GM21423 (cell line): ENCODE results near the gene HSDL2.
"Not testable (repeated sequence)": the region's sequence is repeated elsewhere in the genome, so short reads cannot be mapped to it uniquely, and the experiment has no call there.

Experiments
- ATAC-seq: cut with Tn5 transposase; IDR thresholded peaks from one replicate; pipeline ENCODE4 v1.9.1; 2021; ENCODE audit warnings: mild to moderate bottlenecking, moderate library complexity; ENCODE audit not compliant: unreplicated experiment

Gene HSDL2

DNA sequence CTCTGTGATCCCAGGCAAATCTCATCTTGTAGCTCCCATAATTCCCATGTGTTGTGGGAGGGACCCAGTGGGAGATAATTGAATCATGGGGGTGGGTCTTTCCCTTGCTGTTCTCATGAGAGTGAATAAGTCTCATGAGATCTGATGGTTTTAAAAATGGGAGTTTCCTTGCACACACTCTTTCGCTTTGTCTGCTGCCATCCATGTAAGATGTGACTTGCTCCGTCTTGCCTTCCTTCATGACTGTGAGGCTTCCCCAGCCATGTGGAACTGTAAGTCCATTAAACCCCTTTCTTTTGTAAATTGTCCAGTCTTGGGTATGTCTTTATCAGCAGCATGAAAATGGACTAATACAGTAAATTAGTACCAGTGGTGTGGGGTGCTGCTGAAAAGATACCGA, 14.7 kb upstream of the HSDL2 start:
- not testable (repeated sequence) for ATAC-seq

DNA sequence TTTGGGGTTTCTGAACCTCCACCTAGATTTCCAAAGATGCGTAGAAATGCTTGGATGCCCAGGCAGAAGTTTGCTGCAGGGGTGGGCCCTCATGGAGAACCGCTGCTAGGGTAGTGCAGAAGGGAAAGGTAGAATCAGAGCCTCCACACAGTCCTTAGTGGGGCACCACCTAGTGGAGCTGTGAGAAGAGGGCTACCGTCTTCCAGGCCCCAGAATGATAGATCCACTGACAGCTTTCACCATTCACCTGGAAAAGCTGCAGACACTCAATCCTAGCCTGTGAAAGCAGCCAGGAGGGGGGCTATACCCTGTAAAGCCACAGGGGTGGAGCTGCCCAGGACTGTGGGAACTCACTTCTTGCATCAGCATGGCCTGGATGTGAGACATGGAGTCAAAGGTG, 13.3 kb upstream of the HSDL2 start:
- ATAC-seq, result no peak

- ATAC-seq, result no peak
Observed at GRCh38 chr9:112367465-112367864, 12.4 kb upstream of the HSDL2 start.

DNA sequence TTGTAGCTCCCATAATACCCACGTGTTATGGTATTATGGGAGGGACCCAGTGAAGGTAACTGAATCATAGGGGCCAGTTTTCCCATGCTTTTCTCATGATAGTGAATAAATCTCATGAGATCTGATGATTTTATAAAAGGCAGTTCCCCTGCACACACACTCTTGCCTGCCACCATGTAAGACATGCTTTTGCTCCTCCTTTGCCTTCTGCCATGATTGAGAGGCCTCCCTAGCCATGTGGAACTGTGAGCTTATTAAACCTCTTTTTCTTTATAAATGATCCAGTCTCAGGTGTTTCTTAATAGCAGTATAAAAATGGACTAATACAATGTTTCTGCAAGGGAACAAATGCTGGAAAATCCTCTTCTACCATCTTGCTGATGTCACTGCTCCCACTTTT, 10.1 kb upstream of the HSDL2 start:
- no peak for ATAC-seq

- ATAC-seq, result no peak
Observed at GRCh38 chr9:112371060-112371459, 8.8 kb upstream of the HSDL2 start.

GRCh38 chr9:112373666-112374065, 6.2 kb upstream of the HSDL2 start:
- not testable (repeated sequence) for ATAC-seq

DNA sequence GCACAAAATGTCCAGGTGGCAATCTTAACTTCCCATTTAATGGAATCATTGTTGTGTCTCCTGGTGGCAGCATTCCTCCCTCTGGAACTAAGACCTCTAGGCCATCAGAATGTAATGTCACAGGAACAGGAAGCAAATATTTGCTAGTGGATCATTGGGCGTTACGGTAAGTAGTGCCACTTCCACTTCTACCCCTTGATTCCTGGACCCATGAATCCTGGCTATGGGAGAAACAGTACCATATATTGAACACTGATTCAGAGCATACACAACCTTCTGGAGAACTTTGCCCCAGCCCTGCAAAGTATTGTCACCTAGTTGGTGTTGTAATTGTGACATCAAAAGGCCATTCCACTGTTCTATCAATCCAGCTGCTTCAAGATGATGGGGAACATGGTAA, 5.7 kb upstream of the HSDL2 start:
- not testable (repeated sequence) for ATAC-seq

GRCh38 chr9:112375361-112375760, 4.5 kb upstream of the HSDL2 start:
- ATAC-seq, result no peak

DNA sequence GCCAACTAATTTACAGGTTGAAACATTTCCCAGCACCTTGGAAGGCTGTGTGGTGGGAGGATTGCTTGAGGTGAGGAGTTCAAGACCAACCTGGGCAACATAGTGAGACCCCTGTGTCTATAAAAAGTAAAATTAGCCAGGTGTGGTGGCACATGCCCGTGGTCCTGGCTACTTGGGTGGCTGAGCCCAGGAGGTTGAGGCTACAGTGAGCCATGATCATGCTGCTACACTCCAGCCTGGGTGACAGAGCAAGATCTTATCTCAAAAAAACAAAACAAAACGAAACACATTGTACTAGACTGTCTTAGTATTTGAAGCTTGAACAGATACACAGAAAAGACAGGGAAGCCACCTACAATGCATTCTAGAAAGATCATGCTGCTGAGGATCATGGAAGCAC, 2.8 kb upstream of the HSDL2 start:
- ATAC-seq, result no peak

DNA sequence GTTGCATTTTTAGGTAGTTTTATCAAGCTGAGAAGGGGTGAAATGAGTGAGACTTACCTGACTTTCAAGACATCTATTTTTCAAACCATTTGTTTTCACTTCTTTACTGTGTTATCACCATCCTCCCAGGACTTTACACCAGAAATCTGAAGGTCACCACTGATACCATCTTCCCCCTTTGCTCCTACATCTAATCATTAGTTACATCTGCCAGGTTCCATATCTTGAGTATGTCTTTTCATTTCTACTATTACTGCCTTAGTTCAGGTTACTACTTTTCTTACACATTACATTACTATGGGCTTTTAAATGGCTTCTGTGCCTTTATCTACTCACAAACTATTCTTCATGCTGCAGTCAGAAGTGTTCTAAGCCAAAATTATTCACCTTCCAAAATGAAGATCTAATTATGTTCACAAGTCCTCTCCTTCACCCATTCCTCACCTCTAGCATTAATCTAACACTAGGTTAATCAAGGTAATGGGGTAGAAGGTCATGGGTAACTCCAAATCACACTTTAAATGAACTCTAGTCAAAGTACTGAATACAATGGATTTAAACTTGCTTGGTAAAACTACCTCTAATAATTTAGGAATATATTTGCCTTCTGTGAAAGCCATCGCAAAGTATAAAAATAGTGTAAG, 2.1 kb upstream of the HSDL2 start:
- no peak for ATAC-seq

- peak; percentile 1 for ATAC-seq
Observed at GRCh38 chr9:112378328-112379176, 1.4 kb upstream of the HSDL2 start.

DNA sequence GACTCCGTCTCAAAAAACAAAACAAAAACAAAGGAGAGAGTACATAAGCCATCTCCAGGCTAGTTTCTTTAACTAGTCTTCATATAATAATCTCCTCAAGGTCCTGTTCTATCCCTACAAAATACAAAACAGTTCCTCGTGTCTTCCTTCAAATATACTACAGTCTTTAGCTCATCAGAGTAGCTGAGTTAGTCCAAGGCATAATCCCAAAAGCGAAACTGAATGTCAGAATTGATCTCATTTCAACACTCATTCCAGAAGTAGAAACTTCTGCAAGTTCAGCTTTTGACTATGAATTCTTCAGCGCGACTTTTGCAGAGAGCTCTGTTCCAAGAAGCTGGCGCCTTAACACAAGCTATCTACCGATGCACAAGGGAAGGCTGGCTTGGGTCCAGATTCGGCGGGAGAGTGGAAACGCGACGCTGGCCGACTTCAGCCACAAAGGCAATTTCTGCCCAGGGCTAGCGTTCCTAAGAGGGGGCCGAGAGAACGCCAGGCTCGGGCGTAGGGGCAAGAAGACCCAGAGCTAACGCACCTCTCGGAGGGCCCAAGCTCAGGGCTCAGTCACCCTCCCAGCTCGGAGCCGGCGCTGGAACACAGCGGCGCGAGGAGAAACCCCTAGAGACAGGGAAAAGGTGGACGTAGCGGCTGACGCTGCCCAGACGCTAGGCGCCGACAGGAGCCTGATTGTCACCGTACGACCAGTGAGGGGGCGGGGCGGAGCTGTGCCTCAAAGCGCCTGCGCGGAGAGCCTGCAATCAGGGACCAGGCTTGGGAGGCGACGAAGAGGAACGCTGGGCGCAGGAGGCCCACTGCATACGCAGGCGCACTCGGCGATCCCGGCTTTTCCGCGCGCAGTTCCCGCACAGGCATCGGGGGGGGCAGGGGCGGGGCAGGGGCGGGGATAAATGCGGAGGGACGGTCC, 469 bp upstream of the HSDL2 start:
- peak; percentile 83 for ATAC-seq

- ATAC-seq, result no peak
Observed at GRCh38 chr9:112380825-112381221, 915 bp downstream of the HSDL2 start.

DNA sequence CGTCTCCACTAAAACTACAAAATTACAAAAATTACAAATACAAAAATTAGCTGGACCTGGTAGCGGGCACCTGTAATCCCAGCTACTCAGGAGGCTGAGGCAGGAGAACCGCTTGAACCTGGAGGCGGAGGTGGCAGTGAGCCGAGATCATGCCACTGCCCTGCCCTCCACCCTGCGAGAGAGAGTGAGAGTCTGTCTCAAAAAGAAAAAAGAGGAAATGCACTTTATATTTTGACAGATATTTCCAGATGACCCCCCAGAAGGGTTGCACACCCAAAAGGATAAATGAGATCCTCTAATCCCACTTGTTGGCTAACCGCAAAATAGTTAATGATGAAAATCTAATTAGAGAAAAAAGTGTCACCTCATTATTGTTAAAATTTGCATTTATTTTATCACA, 2.2 kb downstream of the HSDL2 start:
- ATAC-seq, result no peak

- no peak for ATAC-seq
Observed at GRCh38 chr9:112382501-112383364, 2.8 kb downstream of the HSDL2 start.

GRCh38 chr9:112384219-112384618, 4.3 kb downstream of the HSDL2 start:
- no peak for ATAC-seq

DNA sequence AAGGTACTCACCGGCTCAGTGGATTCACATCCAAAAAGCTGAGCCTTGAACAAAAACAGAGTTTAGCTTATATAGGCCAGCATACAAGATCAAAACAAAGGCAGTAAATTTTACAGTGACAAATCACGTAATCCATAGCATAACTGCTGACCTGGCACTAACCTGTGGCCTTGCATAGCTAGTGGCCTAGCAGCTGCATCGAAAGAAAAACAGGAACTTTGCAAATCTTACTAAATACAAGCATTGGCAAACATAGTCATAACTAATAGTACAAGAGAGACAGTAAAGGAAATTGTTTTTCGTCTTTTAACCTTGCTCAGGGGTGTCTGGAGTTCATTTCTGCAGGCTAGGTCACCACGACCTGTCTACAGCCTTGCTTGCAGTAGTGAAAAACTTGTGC, 4.8 kb downstream of the HSDL2 start:
- ATAC-seq, result no peak

GRCh38 chr9:112387115-112387514, 7.2 kb downstream of the HSDL2 start:
- no peak for ATAC-seq

GRCh38 chr9:112389897-112390296, 10.0 kb downstream of the HSDL2 start:
- ATAC-seq, result not testable (repeated sequence)

DNA sequence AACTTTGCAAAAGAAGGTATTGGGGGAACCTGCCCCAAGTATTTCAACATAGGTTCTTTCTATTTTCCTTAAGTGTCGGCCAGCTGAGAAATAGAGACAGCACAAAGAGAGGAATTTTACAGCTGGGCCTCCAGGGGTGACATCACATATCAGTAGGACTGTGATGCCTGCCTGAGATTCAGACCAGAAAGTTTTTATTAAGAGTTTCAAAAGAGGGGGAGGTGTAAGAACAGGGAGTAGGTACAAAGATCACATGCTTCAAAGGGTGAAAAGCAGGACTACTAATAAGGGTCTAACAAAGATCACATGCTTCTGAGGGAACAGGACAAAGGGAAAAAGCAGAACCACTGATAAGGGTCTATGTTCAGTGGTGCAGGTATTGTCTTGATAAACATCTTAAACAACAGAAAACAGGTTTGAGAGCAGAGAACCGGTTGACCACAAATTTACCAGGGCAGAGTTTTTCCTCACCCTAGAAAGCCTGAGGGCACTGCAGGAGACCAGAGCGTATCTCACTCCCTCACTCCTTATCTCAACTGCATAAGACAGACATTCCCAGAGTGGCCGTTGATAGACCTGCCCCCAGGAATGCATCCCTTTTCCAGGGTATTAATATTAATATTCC, 12.1 kb downstream of the HSDL2 start:
- not testable (repeated sequence) for ATAC-seq
